DMS 273 (cell line): Measurements from ENCODE around the gene GDPD5.

Experiments
- DNase-seq: peaks from one replicate; lab custom pipeline; 2025; ENCODE audit not compliant: unreplicated experiment; lab: John Stamatoyannopoulos, UW

GDPD5 gene

DNA sequence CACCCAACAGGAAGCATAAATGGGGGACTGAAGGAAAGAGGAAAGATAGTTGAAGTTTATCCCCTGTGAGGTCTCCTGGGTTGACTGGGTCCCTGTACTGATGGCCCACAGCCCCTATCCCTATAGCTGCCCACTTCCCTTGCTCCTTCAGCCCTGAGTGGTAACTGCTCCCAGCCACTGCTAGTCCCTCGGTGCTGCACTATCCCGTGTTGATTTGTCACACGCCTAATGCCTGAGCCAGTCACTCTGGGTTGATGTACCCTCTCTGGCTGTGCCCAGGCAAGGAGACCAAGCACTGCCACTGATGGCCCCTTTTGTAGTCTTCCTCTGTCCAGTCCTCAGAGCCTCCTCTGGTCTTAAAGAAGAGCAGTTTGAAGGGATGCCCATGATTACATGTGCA lies 9.6 kb downstream of the GDPD5 start:
- no peak for DNase-seq

DNA sequence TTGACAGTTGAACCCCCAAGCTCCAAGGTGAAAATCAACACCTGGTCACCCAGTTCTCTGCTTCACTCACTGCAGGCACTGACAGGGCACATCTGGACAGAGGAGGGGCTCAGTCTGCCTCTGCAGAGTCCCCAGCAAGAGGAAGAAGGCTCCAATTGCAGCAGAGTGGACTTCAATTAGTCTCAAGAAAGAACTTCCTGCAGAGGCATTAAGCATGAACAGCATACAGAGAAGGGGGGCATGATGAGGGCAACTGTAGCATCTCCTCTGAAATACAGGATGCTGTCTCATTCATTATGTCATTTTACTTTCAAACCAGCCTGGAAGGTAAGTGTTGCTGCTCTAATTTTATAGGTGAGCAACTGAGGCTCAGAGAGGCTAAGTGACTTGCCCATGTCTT lies 11.1 kb downstream of the GDPD5 start:
- DNase-seq: no peak

DNA sequence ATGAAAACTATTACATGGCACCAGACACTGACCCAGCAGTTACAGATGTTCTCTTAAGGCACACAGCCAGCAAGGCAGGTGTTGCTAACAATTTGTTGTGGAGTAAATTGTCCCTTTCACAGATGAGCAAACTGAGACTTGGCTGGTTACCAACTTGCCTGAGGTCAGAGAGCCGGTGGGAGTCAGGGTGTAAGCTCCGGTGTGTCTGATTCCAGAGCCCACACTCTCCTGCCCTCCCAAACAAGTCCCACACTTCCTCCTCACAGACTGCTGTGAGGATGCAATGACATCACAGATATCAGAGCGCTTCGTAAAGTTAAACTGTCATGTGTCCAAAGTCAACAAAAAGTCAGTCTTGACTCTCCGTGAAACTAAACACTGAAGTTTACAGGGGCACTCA lies 12.5 kb downstream of the GDPD5 start:
- no peak for DNase-seq

DNA sequence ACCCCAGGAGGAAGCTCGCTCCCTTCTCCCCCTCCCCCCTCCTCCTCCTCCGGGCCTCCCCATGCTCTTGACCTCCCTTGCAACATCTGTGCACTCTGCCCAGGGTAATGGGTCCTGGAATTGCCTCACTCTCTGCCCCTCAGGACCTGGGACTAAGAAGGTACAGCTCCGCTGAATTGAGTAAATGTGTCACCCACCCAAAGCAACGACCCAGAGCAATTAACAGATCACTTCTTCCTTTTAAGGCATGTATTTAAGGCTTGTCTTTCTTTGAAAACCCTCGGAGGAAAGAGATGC lies 15.1 kb downstream of the GDPD5 start:
- no peak for DNase-seq

DNA sequence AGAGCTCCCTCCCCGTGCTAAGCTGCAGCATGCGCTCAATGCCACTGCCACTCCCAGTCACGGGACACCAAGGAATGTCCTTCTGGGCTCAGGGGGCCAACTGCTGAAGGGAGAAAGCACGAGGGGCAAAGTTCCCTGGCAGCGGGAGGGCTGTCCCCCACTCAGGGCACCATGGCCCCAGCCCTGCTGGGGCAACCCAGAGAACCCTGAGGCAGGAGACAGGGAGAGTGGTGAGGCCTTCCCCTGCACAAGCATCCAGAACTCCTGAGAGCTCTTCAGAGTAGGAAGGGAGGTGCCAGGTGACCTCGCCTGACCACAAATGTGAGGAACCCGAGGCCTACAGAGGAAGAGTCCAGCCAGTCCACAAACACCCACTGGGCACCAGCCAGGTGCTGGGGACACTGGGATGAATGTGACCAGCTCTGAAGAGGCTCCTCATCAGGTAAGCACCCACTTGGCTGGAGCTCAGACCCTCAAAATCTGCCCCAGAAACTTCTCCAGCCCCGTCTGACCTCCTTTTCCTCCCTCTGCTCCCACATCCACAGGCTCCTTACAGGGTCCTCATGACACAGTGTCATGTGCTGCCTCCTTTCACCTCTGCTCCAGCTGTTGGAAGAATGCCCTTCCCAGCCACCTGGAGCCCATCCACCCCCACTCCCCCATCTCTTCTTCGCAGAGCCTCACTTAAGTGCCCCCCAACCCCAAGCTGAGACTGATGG lies 15.6 kb downstream of the GDPD5 start:
- no peak for DNase-seq

DNA sequence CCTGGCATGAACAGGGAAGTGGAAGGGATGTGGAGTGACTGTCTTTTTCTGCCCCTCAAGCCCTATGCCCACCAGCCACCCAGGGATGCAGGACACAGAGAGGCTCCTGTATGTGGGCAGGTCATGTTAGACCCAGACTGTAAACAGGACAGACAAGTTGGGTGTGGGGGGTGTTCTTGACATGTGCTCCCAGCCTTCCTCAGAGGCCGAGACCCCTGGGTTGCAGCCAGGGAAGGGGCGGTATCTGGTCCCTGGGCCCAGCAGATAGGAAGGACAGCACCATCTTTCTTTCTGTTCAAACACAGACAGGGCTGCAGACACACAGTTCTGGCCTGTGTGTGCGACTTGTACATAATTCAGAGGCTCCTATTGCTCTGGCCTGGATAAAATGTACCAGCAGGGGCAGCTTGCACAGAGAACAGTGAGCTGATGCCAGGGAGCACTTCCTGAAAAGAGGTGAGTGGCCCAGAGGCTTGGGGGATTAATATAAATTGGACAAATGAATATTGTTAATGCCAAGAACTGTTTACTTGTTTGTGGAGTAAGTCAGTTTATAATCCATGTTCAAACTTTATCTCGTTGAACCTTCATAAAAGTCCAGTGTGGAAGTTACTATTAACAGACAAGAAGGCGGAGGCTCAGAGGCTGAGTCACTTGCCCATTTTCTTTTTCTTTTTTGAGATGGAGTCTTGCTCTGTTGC lies 16.6 kb downstream of the GDPD5 start:
- DNase-seq: no peak

DNA sequence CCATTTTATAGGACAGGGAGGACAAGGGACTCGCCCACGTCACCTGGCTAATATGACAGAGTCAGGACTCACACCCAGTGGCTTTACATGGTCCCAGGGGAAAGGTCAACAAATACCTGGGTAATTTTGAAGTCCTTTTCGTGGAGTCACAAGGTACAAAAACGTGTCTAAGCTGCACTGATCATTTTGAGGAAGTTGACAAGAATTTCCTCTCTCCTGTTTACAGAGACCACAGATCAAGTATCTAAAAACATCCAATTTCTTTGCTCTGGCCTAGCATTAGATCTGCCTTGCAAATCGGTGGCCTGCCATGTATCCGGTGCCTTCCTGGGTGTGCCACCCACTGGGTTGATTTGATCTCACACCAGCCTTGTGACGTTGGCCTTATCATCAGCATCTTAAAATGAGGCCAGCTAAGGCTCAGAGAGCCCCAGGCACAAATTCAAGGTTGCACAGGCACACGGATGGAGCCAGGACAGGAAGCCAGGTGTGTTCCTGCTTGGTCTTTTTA lies 17.6 kb downstream of the GDPD5 start:
- no peak for DNase-seq

DNA sequence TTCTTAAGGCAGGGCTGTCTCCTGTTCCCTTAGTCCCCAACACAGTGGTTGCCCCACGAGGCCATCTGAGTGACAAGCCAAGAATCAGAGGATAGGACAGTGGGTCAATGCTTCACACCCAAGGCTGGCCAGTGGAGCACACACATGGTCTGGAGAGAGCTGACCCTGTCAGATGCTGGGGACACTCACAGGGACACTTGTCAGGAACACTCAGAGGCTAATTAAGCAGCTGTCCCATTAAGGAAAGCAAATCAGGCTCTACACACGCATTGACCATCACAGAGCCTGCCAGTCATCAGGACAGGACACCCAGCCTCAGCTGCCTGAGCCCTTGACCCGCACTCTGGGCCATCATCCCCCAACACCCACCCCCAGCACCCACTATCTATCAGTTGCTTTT lies 18.2 kb downstream of the GDPD5 start:
- DNase-seq: no peak

DNA sequence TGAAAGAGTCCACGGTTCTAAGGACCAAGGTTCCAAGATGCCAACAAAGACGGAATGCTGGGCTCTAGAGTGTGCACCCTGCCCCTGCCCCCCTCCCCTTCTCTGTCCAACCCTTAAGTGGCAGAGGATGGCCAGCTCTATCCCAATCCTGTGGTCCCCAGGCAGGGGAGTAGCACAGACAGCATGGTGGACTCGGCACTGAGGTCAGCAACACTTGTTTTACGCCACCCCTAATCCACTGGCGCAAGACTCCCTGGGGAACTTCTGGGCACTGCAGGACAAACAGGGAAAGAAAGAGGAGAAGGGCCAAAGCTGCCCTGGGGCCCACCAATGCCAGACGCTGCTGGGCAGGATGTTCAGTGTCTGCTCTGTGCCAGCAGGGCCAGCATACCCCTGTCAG lies 18.9 kb downstream of the GDPD5 start:
- no peak for DNase-seq

DNA sequence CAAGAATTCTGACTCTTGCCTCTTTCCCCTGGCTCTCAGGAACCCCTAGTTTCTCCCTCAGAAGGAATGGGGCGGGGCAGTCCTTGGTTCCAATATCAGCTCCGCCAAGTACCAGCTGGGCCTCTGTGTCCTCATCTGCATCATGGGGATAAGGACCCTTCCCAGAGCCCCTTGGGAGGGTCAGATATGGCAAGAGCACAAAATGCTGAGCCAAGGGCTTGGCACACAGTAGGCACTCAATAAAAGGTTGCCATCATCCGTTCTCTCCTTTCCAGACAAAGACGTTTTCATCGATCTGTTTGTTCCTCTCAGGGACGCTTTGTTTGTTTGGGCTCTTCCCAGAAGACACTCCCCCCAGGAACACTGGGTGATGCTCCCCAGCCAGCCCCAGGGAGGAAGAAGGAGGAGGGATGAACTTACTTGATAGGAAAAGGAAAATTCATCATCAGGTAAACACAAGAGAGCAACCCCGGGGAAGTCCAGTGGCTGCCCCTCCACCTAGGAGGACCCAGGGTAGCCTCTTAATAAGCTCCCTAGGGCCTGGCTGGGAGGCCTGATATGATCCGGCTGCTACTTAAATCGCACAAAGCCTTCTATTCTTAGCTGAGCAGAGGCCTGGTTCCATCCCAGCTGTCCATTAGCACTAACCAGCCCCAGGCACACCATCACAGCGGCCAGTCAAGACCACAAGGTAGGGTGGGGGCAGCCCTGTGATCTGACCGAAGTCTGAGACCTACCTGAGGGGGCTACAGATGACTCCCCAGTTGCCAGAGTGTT lies 19.6 kb downstream of the GDPD5 start:
- DNase-seq: no peak

DNA sequence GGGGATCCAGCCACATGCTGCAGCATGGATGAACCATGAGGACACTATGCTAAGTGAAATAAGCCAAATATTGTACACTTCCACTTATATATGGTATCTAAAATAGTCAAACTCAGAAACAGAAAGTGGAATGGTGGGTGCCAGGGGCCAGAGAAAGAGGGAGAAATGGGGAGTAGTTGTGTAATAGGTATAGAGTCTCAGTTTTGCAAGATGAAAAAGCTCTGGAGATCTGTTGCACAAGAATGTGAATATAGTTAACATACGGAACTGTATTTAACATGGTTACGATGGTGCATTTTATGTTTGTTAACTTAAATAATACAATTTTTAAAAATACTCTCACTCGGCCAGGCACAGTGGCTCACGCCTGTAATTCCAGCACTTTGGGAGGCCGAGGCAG lies 21.2 kb downstream of the GDPD5 start:
- no peak for DNase-seq

DNA sequence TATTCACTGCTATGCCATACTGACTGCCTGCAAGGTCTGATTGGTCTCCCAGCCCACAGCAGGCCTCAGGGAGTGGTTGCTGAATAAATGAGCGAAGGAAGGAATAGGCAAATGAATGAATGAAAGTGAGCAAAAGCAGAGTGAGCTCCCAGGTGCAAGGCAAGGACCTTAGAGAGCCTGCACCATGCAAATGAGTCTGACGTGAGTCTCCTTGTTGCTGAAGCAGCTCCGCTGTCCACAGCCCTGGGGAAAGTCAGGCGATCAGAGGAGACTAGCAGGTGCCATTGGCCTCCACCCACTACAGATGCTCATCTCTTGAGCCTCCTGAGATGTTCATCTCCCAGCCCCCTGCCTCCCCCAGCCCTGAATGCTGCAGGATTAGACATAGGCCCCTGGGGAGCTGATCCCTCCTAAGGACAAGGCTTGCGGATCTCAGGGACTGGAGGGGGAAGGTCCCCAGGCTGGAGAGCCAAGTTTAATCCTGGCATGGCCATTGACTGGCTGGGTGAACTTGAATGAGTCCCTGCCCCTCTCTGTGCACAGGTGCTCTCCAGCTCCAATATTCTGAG lies 22.1 kb downstream of the GDPD5 start:
- DNase-seq: no peak

DNA sequence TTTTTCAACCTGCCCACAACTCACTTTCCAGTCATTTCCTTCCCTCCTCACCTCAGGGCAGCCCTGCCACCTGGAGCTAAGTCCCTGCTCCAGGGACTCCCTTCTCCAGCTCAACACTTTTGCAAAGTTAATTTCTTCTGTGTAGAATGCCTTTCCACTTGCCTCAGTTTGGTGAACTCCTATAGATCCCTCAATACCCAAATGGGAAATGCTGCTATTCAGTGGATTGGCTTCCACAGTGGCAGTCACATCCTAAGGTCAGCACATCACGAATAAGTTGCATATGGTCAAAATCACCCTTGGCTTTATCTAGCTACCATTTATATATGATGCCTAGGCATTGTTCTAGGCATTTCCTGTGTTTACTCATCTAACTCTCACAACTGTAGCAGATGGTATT lies 23.6 kb downstream of the GDPD5 start:
- DNase-seq: no peak

DNA sequence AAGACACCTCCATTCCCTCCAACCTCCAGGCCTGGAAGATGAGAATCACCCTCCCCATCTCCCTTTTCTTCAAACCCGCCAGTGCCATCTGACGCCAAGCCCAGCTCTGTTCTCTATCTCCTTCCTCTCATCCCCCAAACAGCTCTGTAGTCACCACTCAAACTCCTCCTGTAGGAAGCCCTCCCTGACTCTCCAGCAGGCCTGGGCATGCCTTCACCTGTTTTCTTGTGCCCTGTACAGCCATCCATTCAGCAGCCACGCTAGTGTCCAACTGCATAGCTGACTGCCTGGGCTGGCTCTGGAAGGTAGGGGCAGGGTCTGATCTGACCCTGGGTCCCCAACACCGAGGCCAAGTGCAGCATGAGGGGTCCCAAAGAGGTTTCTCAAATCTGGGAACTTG lies 25.0 kb downstream of the GDPD5 start:
- DNase-seq: no peak

DNA sequence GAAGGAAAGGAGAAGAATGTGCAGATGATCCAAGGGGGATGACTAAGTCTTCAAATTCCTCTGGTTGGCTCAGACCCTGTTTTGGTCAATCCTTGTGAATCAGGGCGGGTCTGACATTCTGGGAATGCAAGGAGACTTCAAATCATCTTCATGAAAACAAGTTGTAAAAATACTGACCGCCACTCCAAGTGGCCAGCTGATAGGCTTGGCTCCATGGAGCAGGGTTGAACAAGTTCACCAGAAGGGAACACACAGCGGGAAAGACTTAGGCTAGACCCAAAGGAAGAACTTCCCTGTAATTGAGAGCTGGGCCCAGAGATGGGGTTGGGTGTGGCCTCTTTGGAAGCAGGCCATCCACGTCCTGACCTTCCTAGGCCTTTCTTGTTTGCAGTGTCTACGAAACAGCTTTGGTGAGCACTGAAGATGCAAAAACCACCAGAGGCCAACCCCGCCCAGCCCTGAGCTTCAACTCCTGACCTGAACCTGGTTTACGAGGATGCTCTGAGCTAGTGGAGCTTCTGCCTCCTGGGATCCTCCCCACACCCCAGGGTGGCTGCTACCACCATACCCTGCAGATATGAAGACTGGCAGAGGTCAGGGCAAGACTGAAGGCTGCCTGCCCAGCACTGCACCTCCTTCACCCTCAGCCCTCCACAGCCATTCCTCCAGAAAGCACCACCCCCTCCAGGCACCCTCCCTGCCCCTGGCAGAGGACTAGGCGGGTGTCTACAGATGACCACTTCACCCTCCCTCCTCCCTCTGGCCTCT lies 26.1 kb downstream of the GDPD5 start:
- no peak for DNase-seq

DNA sequence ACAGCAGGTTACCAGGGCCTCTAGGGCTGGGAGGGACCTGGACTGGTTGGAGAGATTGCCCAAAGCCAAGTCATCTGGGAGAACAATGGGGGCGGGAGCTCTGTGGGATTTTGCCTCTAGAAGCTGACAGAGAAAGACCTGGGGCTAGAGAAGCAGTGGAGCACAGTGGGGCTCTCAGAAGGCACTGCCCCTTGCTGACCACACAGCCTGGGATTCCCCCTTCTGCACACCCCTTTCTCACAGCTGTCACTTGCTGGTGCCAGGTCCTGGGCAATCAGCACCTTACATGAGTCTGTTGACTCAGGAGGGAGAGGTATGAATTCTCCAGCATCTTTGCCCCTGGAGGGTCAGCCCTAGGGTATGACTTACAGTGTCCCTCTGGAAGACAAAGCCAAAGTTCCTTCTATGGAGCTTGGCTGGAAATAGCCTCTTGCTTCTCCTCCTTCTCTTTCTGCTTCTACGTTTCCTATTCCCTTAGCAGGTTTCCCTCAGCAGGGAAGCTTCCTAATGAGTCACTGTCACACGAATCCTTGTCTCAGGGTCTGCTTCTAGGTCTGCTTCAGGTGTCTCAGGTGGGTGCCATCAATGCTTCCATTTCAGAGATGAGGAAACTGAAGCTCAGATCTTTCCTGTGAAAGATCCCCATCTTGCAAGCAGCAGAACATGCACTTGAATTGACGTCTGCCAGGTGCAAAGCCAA lies 27.0 kb downstream of the GDPD5 start:
- DNase-seq: no peak

DNA sequence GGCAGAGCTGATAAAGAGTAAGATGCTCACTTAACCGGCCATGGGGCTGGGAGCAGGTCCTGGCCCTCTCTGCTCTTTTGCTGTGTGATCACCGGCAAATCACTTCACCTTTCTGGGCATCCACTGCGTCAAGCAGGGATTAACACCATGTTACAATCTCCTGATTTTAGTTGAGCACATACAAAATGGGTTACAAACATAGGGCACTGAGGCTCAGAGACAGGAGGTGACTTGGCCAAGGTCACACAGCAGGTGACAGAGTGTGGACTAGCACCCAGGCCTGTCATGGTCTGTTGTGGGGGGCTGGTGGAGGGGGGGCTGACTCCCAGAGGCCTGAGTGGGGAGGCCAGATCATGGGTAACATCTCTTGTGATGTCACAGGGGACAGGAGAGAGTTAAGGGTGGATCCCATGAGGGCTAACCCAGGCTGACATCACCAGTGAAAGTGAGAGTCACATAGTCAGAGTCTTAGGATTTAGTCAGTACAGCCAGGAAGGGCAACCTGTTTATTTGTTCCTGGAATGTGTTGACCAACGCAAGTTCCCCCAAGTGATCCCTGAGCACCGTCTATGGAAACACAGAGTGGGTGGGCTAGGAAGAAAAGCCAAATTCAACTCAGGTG lies 27.8 kb downstream of the GDPD5 start:
- DNase-seq: no peak

DNA sequence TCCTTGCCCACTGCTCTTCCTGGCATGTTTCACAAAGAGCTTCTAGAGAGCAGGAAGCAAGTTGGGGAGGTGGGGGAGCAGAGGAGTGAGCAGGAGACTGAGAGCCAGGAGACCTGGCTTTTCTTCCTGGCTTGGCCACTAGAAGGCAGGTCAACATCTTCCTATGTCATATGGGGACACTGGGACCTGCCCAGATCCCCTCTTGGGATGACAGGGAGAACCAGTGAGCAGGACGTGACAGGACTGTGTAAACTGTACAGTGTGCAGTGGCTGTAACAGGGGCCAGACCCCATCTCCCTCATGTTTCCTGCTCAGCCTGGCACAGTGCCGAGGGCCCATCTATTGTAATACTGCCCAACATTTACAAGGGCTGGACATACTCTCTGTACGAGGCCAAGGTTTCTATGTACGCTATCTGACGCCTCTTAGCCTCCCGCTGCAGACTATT lies 29.4 kb downstream of the GDPD5 start:
- DNase-seq: no peak

DNA sequence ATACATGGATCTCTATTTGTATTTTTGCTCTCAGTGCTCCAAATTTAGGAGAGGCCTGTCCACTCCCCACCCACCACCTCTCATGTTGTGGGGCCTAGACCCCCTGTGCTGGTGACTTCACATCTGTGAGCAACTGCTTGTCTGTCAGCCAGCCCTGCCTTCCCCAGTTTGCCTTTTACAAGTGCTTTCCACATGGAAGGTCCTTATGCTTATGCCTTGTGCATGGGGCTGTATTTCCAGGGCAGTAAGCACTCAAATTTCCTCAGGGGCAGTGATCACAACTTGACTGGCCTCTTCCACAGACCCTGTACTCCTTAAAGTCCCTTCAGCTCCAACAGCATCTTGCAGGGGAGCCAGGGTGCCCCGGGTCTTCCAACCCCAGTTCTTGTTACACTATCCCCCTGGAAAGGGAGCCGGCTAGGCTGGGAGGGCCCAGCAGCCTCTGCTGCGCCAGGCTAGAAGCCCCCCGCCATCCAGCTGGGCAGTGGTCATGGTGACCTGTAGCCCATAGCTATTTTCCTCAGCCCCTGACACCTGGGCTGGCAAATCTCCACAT lies 29.9 kb downstream of the GDPD5 start:
- DNase-seq: no peak

DNA sequence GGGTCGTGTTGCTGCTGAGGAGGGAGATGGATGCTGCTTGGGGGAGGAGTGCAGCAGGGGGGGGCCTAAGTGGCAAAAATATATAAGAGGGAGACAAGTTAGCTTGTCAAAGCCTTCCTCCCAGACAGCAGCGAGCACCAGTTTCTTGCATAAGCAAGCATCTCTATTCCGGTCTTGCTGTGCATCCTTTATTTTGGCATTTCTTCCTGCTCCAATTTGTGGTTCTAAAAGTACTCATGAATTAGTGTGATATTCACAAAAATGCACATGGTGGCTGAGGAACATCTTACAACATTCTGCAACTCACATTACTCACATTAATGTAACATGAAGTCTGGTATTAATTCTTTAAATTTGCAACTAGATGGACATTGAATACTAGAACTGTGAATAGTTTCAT lies 32.1 kb downstream of the GDPD5 start:
- no peak for DNase-seq
